C4-2B (cell line): ENCODE measurements around the gene CCDC148.

Experiments
- H3K27ac ChIP-seq: fragments of 450-650 bp; 2 replicates; pipeline ENCODE4 v1.5.1; 2017
- ZFX ChIP-seq: fragments of 450-650 bp; IDR thresholded peaks from 2 replicates; pipeline ENCODE4 v1.6.1; 2017
- TF ChIP-seq, protein P1 (sequence below): fragments of 450-650 bp; conservative IDR thresholded peaks from 2 replicates; pipeline ENCODE4 v1.5.1; 2017; ENCODE audit warnings: mild to moderate bottlenecking

CCDC148 gene

DNA sequence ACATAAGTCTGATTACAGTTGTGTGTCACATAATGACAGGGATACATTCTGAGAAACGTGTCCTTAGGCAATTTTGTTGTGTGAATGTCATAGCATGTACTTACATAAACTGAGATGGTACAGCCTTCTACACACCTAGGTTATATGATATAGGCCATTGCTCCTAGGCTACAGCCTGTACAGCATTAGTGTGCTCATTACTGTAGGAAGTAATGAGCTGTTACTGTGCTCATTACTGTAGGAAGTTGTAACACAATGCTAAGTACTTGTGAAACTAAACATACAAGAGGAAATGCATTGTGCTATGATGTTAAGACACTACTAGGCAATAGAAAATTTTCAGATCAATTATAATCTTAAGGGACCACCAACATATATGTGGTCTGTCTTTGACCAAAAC is 282.1 kb downstream of the CCDC148 start:
- TF ChIP-seq, protein P1, sequence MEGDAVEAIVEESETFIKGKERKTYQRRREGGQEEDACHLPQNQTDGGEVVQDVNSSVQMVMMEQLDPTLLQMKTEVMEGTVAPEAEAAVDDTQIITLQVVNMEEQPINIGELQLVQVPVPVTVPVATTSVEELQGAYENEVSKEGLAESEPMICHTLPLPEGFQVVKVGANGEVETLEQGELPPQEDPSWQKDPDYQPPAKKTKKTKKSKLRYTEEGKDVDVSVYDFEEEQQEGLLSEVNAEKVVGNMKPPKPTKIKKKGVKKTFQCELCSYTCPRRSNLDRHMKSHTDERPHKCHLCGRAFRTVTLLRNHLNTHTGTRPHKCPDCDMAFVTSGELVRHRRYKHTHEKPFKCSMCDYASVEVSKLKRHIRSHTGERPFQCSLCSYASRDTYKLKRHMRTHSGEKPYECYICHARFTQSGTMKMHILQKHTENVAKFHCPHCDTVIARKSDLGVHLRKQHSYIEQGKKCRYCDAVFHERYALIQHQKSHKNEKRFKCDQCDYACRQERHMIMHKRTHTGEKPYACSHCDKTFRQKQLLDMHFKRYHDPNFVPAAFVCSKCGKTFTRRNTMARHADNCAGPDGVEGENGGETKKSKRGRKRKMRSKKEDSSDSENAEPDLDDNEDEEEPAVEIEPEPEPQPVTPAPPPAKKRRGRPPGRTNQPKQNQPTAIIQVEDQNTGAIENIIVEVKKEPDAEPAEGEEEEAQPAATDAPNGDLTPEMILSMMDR, result no peak
- TF ChIP-seq ZFX, result no peak
- no peak overlapping the region for H3K27ac ChIP-seq

DNA sequence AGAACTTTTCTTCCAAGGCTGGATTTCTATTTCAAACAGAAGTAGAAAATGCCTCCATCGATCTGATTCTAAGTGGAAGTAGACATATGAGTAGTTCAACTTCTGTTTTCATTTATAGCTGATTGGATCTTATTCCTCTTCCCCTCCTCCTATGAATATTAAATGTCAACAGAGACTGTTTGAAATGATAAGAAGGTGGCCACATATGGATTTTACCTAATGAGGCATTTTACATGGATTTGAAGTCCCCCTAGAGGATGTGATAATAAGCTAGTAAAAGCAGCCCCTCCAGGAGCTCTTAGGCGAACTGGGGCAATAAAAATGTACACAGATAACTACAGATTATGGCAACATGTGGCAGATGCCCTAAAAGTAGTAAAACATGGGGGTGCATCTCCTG is 283.8 kb downstream of the CCDC148 start:
- TF ChIP-seq, protein P1, result no peak
- H3K27ac ChIP-seq, result no peak overlapping the region

DNA sequence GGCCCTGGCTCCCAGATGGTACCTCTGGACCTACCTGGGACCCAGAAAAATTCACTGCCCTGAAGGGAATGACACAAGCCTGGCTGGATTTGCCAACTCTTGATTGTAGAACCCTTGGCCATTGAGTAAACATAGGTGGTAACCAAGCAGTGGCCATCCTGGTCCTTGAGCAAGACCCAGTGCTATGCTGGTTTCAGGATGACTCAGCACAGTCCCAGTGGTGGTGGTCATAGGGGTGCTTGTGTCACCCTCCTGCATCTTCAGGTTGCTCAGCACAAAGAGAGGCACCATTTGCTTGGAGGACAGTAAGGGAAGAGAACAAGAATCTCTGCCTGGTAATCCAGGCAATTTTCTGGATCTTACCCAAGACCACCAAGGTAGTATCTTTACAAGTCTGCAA is 302.0 kb downstream of the CCDC148 start:
- H3K27ac ChIP-seq, result no peak overlapping the region
- TF ChIP-seq, protein P1, result no peak
- no peak for TF ChIP-seq ZFX

DNA sequence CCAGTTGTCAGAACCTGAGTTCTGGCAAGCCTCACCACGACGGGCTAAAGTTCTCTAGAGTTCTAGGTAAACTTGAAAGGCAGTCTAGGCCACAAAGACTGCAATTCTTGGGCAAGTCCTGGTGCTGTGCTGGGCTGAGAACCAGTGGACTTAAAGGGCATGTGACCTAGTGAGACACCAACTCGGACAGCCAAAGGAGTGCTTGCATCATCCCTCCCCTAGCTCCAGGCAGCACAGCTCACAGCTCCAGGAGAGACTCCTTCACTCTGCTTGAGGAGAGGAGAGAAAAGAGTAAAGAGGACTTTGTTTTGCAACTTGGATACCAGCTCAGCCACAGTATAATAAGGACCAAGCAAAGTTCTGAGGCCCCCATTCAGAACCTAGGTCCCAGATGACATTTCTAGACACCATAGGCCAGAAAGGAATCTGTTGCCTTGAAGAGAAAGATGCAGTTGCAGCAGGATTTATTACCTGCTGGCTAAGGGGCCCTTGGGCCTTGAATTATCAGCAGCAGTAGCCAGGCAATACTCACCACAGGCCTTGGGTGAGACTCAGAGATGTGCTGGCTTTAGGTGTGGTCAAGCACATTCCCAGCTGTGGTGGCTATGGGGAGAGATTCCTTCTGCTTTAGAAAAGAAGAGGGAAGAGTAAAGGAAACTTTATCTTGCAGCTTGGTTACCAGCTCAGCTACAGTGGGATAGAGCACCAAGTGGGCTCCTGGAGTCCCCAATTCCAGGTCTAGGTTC is 303.1 kb downstream of the CCDC148 start:
- no peak for TF ChIP-seq ZFX
- TF ChIP-seq, protein P1, result no peak
- H3K27ac ChIP-seq, result no peak overlapping the region

DNA sequence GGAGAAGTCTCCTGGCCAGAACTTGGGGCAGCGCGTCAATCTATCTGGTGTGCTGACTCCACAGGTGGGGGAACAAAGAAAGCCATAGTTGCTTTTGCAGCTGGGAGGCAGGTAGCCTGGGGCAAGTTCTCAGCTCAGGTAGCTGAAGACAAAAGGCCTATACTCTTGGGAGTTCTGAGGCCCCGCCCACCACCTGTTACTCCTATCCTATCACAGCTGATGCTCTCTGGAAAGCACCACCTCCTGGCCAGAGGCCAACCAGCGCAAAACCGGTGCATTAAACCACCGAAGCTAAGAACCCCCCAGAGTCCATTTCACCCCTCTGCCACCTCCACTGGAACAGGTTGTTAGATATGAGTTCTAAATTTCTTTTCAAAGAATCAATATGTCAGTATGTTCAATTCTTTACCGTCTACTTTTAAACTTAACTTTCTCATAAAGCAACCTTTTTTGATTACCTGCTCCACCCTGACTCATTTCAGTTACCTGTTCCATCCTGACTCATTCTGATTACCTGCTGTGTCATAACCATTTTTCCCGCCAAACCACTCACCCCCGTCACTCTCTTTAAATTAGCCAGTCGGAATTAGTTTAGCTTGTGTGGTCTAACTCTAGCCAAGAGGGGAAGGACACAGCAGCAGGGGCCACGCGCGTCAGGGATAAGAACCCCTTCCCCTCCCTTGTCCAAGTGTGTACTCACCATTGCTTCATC is 311.5 kb downstream of the CCDC148 start:
- no peak overlapping the region for H3K27ac ChIP-seq
- TF ChIP-seq, protein P1, result no peak
- TF ChIP-seq ZFX, result no peak

DNA sequence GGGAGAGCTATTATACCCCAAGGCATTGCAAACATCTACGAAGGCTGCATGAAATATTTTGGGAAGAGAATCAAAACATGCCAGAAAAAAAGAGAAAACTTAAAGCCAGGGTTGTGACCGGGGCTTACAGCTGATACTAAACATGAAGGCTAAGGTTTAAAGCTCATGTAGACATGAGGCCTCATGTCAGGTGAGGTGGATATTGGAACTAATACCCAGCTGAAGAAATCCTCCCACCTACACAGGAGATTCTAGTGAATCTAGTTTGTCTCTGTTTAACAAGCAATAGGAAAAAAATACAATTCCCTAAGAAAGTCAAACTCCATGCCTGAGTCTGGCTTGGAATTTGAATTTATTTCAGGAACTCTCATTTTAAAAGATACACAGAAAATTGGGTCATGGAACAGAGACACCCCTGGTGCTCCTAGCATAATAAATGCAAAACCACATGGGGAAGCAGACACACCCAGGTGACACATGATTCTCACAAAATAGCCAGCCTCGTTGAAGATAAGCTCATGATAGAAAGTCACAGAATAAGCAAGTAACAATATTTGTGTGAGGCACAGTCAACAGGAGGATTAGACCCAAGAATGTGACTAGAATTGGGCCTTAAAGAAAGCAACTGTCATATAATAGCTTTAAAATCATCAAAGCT is 312.7 kb downstream of the CCDC148 start:
- TF ChIP-seq, protein P1, result no peak
- no peak for TF ChIP-seq ZFX
- H3K27ac ChIP-seq, result no peak overlapping the region
